Dedifferentiated amniotic fluid mesenchymal stem cell (primary cell): ENCODE measurements around the gene MSRB3.

Source experiments
- DNase-seq: peaks from one replicate; pipeline ENCODE4 v3.0.0-alpha.2; 2016; ENCODE audit errors: extremely low spot score

Gene MSRB3

GRCh38 chr12:65495233-65495632 lies 216.8 kb downstream of the MSRB3 start:
- peak; percentile 42 for DNase-seq

GRCh38 chr12:65496617-65497016 lies 218.1 kb downstream of the MSRB3 start:
- no peak for DNase-seq

GRCh38 chr12:65497660-65498059 lies 219.2 kb downstream of the MSRB3 start:
- DNase-seq: no peak

- DNase-seq: no peak
These were observed 220.7 kb downstream of the MSRB3 start for GRCh38 chr12:65499167-65499566.

- DNase-seq: peak; percentile 31
These were observed 221.8 kb downstream of the MSRB3 start for GRCh38 chr12:65500091-65500900.

GRCh38 chr12:65501093-65501621 lies 222.7 kb downstream of the MSRB3 start:
- DNase-seq: no peak

- DNase-seq: no peak
These were observed 223.5 kb downstream of the MSRB3 start for GRCh38 chr12:65501935-65502334.

GRCh38 chr12:65504417-65504816 lies 225.9 kb downstream of the MSRB3 start:
- no peak for DNase-seq

GRCh38 chr12:65505386-65506121 lies 227.1 kb downstream of the MSRB3 start:
- no peak for DNase-seq

- DNase-seq: no peak
These were observed 230.0 kb downstream of the MSRB3 start for GRCh38 chr12:65508276-65509035.

GRCh38 chr12:65510007-65510406 lies 231.5 kb downstream of the MSRB3 start:
- no peak for DNase-seq

- DNase-seq: no peak
These were observed 232.1 kb downstream of the MSRB3 start for GRCh38 chr12:65510584-65511050.

GRCh38 chr12:65511134-65511834 lies 232.8 kb downstream of the MSRB3 start:
- DNase-seq: no peak

GRCh38 chr12:65511912-65512311 lies 233.4 kb downstream of the MSRB3 start:
- no peak for DNase-seq
